Measurements from ENCODE around the gene RNF149.

DNA sequence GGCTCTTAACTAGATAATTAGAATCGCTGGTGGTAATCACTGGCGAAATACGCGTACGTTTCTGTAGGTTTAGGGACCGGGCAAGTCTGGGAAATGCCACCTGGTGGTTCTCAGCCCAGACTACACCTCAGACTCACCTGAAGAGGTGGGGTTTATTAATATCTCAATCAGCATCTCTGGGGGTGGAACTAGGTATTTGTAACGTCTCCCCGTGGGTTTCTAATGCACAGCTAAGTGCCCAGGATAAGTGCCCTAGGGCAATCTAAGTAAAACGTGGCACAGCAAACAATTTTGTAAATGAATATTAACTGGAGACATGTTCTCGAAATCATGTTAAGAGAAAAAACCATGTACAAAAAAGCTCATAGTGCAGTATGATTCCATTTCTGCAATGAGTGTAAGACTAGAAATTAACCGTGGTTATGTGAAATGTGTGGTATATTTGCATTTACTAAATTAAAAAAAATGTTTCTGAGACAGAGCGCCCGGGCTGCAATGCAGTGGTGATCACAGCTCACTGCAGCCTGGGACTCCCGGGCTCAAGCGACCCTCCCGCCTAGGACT is 56.6 kb downstream of the RNF149 start:
- TF ChIP-seq EZH2 (IDR thresholded peaks at IDR 0.05) (no peak), POLR2AphosphoS5 (IDR thresholded peaks at IDR 0.05; ENCODE audit: borderline replicate concordance, low read depth, low read length) (no peak), FOXP2 (optimal IDR thresholded peaks at IDR 0.05; ENCODE audit: control extremely low read depth, extremely low read length, insufficient read depth) (no peak)

Measured in SK-N-MC (cell line).